LNCAP (cell line): ENCODE results near the gene TRAP1.

Source experiments
- CTCF ChIP-seq: fragments of 450-650 bp; IDR thresholded peaks from 2 replicates; pipeline ENCODE4 v1.5.1; 2017; ENCODE audit warnings: mild to moderate bottlenecking

The TRAP1 gene

GRCh38 chr16:3650631-3651265, 66.6 kb downstream of the TRAP1 start:
- no peak for TF ChIP-seq CTCF

- no peak for TF ChIP-seq CTCF
Observed at GRCh38 chr16:3646348-3646920, 70.9 kb downstream of the TRAP1 start.

- no peak for TF ChIP-seq CTCF
Observed at GRCh38 chr16:3645504-3646347, 71.6 kb downstream of the TRAP1 start.

- TF ChIP-seq CTCF = no peak
Observed at GRCh38 chr16:3645108-3645503, 72.2 kb downstream of the TRAP1 start.

- TF ChIP-seq CTCF = no peak
Observed at GRCh38 chr16:3643095-3643730, 74.1 kb downstream of the TRAP1 start.

GRCh38 chr16:3642397-3643094, 74.8 kb downstream of the TRAP1 start:
- TF ChIP-seq CTCF = no peak

- no peak for TF ChIP-seq CTCF
Observed at GRCh38 chr16:3641801-3642396, 75.4 kb downstream of the TRAP1 start.
